NT2/D1 (cell line): ENCODE measurements around the gene SHC2.

ENCODE experiments used
- DNase-seq: peaks from one replicate; pipeline ENCODE4 v3.0.0-alpha.2; 2011; ENCODE audit warnings: low read depth, low spot score
- H3K27me3 ChIP-seq: 2 replicates; pipeline ENCODE4 v1.6.0; 2011; ENCODE audit warnings: mild to moderate bottlenecking; ENCODE audit not compliant: insufficient read length, insufficient read depth
- H3K36me3 ChIP-seq: 2 replicates; pipeline ENCODE4 v1.6.1; 2011; ENCODE audit warnings: mild to moderate bottlenecking, low read length, mixed read lengths; ENCODE audit not compliant: insufficient read depth, insufficient read length
- H3K4me1 ChIP-seq: 2 replicates; pipeline ENCODE4 v1.5.1; 2011; ENCODE audit not compliant: insufficient read depth, insufficient read length
- H3K4me3 ChIP-seq: 2 replicates; pipeline ENCODE4 v1.5.1; 2011; ENCODE audit warnings: low read depth; ENCODE audit not compliant: insufficient read length
- H3K9ac ChIP-seq: 2 replicates; pipeline ENCODE4 v1.6.0; 2011; ENCODE audit warnings: low read depth; ENCODE audit not compliant: insufficient read length
- H3K9me3 ChIP-seq: 2 replicates; pipeline ENCODE4 v1.5.1; 2011; ENCODE audit warnings: mild to moderate bottlenecking, low read length; ENCODE audit not compliant: insufficient read depth
- SUZ12 ChIP-seq: IDR thresholded peaks from 2 replicates; pipeline ENCODE4 v1.6.1; 2011; ENCODE audit not compliant: insufficient read length, insufficient read depth; ENCODE audit errors: extremely low read depth
- YY1 ChIP-seq: IDR thresholded peaks from 2 replicates; pipeline ENCODE4 v1.6.1; 2011; ENCODE audit not compliant: insufficient read length, insufficient read depth
- ZNF274 ChIP-seq: IDR thresholded peaks from 2 replicates; pipeline ENCODE4 v1.6.1; 2011; ENCODE audit warnings: mild to moderate bottlenecking, low read depth, low read length

SHC2 gene, protein sequence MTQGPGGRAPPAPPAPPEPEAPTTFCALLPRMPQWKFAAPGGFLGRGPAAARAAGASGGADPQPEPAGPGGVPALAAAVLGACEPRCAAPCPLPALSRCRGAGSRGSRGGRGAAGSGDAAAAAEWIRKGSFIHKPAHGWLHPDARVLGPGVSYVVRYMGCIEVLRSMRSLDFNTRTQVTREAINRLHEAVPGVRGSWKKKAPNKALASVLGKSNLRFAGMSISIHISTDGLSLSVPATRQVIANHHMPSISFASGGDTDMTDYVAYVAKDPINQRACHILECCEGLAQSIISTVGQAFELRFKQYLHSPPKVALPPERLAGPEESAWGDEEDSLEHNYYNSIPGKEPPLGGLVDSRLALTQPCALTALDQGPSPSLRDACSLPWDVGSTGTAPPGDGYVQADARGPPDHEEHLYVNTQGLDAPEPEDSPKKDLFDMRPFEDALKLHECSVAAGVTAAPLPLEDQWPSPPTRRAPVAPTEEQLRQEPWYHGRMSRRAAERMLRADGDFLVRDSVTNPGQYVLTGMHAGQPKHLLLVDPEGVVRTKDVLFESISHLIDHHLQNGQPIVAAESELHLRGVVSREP

DNA sequence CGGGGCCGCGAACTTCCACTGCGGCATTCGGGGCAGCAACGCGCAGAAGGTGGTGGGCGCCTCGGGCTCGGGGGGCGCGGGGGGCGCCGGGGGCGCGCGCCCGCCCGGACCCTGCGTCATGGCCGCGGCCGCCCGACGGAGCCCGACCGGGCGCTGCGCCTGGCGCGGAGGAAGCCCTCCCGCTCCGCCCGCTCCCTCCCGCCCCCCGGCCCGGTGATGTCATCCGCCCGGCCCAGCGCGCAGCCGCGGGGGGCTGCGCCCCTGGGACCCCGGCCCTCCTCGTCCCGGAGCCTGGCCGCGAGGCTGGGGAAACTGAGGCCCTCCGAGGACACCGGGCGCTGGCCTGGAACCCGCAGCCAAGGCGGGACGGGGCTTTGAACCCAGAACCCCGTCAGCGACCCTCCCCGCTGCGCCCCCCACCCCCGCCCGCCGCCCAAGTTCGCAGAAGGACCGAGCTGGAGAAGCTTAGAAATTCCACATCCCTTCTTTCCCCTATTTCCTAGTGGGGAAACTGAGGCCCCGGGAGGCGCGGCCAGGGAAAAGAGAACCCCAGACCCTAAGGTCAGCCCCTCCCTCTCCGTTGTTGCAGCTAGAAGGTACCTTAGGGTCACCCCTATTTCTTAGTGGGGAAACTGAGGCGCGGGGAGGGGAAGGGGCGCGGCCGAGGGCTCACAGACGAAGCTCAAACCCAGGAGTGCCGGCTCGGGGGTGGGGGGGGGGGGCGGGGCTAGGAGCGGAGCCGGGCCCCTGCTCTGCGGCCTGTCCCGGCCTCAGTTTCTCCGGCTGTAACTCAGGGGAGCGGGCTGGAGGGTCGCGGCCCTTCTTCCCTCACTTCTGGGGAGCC is at the start of gene SHC2:
Gene SHC2, minus strand, starts transcription at position 157 of the 844 bp plus-strand sequence. Its CDS starts 37 bp downstream, at position 120.
- H3K4me1 ChIP-seq: peaks cover 9% of the 10 kb centered on the region
- peaks cover 4% of the 10 kb centered on the region for H3K36me3 ChIP-seq
- no peaks in the 10 kb centered on the region for H3K9me3 ChIP-seq
- peaks cover 9% of the 10 kb centered on the region for H3K27me3 ChIP-seq
- no peak for TF ChIP-seq ZNF274
- no peak for TF ChIP-seq SUZ12
- no peak for TF ChIP-seq YY1
- H3K4me3 ChIP-seq: peak within 1 kb of the TSS; percentile 53
- DNase-seq: no peak
- H3K9ac ChIP-seq: peak within 1 kb of the TSS; percentile 76

DNA sequence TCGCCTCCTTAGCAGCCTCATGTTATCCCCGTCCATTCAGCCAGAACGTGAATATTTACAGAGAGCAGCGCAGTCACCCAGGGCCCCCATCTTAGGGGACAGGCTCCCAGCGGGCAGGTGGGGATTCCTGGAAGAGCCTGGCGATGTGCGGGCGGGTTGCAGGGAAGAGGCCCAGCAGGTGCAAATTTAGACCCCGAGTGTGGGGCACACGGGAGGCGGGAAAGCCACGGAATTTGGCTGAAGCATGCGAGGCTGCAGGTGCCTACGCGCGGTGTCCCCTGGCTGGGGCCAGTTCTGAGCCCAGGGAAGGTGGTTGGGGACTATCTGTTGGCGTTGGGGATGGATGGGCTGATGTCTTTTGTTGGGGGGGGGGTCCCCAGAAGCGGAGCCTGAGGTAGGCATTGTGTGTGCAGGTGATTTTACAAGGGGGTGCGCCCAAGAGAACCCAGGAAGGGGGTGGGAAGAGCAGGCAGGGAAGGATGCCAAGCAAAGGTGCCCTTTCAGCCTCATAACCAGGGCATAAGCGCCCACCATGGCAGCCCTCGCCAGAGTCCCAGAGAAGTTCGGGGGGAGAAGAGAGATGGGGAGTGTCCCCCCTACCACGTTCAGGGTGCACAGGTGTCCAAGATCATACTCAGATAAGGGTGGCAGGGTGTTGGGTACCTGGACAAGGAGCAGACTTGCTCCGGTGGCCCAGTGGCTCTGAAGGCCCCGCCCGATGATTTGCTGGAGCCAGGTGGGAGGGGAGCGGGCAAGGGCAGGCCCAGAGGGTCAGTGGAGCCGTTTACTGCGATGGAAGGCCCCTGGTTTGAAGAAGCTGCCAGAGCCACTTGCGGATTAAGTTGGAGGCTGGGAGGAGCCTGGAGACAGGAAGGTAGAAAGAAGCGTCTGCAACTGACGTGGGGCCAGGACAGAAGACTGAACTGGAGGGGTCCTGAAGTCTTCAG is 47.6 kb upstream of the SHC2 start:
- DNase-seq: no peak
- Histone ChIP-seq H3K27me3 (no peaks in the 10 kb centered on the region), H3K9ac (peak overlapping the region; percentile 100), H3K9me3 (peaks cover 7% of the 10 kb centered on the region; the same call in 1 of the 2 replicates), H3K4me3 (peak overlapping the region; percentile 99), H3K4me1 (peaks cover 27% of the 10 kb centered on the region), H3K36me3 (peaks cover 19% of the 10 kb centered on the region)
- TF ChIP-seq YY1 (no peak), ZNF274 (no peak), SUZ12 (no peak)

DNA sequence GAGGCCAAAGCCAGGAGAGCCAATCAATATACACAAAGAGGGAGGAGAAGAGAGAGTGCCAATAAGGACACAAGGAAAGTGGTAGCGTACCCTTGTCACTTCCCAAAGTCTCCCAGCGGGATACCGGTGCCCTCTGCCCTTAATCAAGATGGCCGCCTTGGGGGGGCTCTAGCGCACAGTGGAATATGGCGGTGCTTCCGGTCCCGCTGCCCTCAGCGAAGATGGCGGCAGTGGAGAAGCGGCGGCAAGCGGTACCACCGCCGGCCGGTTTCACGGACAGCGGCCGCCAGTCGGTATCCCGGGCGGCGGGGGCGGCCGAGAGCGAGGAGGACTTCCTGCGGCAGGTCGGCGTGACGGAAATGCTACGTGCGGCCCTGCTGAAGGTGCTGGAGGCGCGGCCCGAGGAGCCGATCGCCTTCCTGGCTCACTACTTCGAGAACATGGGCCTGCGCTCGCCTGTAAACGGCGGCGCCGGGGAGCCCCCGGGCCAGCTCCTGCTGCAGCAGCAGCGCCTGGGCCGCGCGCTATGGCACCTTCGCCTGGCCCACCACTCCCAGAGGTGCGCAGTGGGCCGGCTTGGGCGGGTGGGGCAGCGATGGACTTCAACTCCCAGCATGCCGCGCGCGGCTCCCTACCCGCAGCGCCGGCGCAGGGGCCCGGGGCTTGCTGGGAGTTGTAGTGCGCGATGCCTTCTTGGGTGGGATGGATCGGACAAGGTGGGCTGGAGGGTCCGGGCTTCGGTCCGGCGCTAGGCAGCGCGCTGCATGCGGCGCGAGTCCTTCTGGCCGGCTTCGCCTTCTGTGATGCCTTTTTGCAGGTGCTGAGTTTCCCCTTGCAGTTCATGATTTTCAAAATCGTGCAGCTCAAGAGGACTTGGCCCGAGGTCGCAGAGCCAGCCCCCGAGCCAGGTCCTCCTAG is 46.7 kb upstream of the SHC2 start, which contains the start of gene TPGS1:
Gene TPGS1, plus strand, starts transcription at position 212 of the 918 bp plus-strand sequence. Its CDS starts 10 bp downstream, at position 222.
- peaks cover 13% of the 10 kb centered on the region for H3K36me3 ChIP-seq
- H3K4me3 ChIP-seq: peak within 1 kb of the TSS; percentile 99
- DNase-seq: no peak
- H3K9me3 ChIP-seq: peaks cover 7% of the 10 kb centered on the region; the same call in 1 of the 2 replicates
- H3K4me1 ChIP-seq: peaks cover 24% of the 10 kb centered on the region
- H3K27me3 ChIP-seq: no peaks in the 10 kb centered on the region
- peak; percentile 99 for TF ChIP-seq YY1
- TF ChIP-seq ZNF274: no peak
- H3K9ac ChIP-seq: peak within 1 kb of the TSS; percentile 100

DNA sequence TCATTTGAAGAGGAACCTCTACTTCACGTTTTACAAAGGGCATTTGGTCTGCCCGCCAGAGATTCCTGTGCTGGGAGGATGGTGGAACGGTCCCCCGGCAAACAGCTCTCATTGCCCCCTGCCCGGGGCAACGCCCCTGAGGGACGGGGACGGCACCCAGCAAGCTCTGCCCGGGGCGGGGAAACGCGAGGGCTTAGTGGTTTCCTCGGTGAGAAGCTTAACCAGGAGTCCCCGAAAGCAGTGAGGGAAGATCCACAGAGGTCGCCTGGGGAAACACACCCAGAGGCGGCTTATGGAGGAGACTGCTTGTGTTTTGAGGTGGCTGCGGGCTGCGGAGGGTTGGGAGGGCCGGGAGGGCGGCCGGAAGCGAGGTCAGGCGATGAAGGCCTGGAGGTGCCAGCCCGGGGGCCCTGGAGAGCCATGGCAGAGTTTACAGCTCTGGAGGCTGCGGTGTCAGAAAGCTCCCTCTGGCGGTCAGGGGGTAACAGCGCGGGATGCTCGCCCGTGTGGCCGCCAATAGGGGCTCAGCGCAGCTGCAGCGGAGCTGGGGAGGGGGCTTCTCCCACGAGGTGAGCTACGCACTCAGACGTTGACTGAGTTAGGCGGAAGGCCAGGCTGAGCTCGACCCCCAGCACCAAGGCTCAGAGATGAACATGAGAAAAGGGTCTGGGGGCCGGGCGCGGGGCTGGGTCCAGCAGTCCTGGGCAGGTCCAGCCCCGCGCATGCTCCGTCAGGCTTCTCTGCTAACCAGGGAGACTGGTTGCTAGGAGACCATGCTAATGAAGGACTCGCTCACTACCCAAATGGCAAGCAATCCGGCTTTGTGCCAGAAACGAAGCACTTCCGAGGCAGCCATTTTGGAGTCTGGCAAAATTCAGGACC is 45.8 kb upstream of the SHC2 start:
- TF ChIP-seq SUZ12 (no peak), YY1 (no peak), ZNF274 (no peak)
- H3K4me1 ChIP-seq: peaks cover 20% of the 10 kb centered on the region
- no peaks in the 10 kb centered on the region for H3K27me3 ChIP-seq
- peak overlapping the region; percentile 100 for H3K9ac ChIP-seq
- H3K36me3 ChIP-seq: peaks cover 13% of the 10 kb centered on the region
- peaks cover 7% of the 10 kb centered on the region; the same call in 1 of the 2 replicates for H3K9me3 ChIP-seq
- H3K4me3 ChIP-seq: peak overlapping the region; percentile 99
- peak; percentile 96 for DNase-seq

DNA sequence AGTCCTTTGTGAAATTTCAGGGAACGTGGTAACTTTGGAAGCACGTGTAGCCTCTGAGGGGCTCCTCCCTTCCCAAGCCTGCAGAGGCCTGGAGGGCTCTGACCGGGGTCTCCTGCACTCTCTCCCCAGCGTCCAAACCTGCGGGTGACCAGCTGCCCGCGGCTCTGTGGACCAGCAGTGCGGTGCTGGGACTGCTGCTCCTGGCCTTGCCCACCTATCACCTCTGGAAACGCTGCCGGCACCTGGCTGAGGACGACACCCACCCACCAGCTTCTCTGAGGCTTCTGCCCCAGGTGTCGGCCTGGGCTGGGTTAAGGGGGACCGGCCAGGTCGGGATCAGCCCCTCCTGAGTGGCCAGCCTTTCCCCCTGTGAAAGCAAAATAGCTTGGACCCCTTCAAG is 43.8 kb upstream of the SHC2 start:
- peaks cover 10% of the 10 kb centered on the region for H3K36me3 ChIP-seq
- no peak overlapping the region for H3K4me3 ChIP-seq
- no peak for TF ChIP-seq YY1
- no peak for TF ChIP-seq ZNF274
- TF ChIP-seq SUZ12: no peak
- peaks cover 4% of the 10 kb centered on the region; the same call in 1 of the 2 replicates for H3K9me3 ChIP-seq
- H3K4me1 ChIP-seq: peaks cover 11% of the 10 kb centered on the region
- peaks cover under 1% of the 10 kb centered on the region for H3K27me3 ChIP-seq
- DNase-seq: no peak
- no peak overlapping the region for H3K9ac ChIP-seq
